GM19438 (cell line): ENCODE results near the gene FOXJ2.
A peak's percentile ranks its signal among the peaks of the same experiment; 100 is the strongest.
"Not testable (repeated sequence)": the region's sequence is repeated elsewhere in the genome, so short reads cannot be mapped to it uniquely, and the experiment has no call there.

Source experiments
- ATAC-seq: cut with Tn5 transposase; IDR thresholded peaks from one replicate; pipeline ENCODE4 v1.9.1; 2021; ENCODE audit warnings: low read depth; ENCODE audit not compliant: unreplicated experiment

FOXJ2 gene

DNA sequence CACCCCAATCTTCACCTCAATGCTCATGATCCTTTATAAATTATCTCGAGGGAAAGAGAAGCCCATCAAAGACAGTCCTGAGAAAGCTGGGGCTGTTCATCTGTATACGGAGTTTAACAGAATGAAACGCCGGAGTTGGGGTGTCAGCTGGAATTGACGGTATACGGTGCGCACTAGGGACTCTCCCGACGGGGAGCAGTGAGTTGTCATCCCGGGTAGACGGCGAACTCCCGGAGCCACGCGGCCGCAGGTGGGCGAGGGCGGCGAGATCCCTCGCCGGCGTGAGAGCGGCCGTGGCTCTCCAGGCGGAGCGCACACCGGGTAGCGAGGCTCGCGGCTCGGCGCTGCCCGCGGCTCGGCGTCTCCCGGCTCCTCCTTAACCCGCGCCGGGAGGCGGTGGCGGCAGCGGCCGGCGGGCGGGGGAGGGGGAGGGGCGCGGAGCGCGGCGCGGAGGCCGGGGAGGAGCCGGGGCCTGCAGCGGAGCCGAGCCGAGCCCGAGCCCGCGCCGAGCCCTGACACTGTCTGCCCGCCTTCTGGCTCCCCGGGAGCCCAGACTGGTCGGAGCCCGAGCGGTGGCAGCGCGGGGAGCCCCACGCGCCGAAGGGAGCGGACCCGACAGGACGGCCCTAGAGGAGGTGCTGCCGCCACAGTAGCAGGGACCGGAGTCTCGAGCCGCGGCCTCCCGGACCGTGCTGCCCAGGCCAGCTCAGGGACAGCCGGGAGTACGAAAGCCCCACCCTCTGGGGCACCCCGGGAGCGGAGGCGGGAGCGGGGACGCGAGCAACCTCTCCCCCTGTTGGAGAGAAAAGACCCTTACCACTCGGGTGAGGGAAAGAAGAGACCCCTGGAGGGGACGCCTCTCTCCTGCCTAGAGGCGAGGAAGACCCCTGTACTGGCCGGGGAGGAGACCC is at the start of gene FOXJ2:
TSS of gene FOXJ2 (plus strand) at position 475 of the 911 bp plus-strand sequence. CDS start 7,117 bp downstream, outside the sequence.
- peak; percentile 62 for ATAC-seq

DNA sequence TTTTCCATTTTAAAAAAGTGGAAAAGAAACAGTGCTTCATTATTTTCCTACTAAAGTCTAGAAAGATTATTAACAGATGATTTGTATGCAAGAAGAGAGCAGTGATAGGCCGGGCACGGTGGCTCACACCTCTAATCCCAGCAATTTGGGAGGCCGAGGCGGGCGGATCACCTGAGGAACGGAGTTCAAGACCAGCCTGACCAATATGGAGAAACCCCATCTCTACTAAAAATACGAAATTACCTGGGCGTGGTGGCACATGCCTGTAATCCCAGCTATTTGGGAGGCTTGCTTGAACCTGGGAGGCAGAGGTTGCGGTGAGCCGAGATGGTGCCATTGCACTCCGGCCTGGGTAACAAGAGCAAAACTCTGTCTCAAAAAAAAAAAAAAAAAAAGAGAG is 49.5 kb upstream of the FOXJ2 start:
- not testable (repeated sequence) for ATAC-seq

DNA sequence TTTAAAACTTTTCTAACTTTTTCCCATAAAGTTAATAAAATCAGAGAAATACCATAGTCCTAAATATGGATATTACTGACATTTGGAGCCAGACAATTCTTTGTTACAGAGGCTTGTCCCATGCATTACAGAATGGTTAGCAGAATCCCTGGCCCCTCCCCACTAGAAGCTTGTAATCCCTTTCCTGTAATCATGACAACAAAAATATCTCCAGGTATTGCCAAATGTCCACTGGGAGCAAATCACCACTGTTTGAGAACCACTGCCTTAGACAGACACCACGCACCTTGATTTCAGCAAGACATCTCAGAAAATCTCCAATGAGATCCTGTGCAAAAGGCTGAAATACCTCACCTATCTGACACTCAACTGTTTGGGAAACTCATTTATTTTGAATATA is 49.1 kb upstream of the FOXJ2 start:
- not testable (repeated sequence) for ATAC-seq

DNA sequence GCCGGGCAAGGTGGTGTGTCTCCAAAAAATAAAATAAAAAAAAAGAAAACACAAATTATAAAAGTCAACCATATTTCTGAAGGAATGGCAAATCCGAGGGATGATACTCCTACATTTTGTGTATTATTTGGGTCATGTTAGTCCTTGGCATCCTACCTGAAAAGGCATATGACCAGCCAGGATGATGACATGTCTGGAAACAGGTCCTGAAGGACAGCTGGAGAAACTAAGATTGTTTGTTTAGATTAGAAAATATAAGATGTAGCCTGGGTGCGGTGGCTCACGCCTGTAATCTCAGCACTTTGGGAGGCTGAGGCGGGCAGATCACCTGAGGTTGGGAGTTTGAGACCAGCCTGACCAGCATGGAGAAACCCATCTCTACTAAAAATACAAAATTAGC is 47.6 kb upstream of the FOXJ2 start:
- no peak for ATAC-seq

DNA sequence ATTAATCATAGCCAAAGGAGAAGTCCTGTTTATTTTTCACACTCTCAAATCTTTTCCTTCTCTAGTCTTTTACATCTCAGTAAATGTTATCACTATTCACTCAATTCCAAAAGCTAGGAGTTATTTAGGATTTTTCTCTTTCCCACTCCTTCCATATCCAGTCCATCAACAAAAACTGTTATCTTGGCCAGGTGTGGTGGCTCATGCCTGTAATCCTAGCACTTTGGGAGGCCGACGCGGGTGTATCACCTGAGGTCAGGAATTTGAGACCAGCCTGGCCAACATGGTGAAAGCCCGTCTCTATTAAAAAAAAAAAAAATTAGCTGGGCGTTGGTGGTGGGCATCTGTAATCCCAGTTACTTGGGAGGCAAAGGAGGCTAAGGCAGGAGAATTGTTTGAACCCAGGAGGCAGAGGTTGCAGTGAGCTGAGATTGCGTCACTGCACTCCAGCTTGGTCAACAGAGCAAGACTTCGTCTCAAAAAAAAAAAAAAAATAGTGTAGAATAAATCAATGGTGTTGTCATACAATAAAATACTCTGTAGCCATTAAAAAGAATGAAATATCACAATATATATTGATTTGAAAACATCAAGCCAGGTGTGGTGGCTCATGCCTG is 46.6 kb upstream of the FOXJ2 start:
- ATAC-seq, result no peak

DNA sequence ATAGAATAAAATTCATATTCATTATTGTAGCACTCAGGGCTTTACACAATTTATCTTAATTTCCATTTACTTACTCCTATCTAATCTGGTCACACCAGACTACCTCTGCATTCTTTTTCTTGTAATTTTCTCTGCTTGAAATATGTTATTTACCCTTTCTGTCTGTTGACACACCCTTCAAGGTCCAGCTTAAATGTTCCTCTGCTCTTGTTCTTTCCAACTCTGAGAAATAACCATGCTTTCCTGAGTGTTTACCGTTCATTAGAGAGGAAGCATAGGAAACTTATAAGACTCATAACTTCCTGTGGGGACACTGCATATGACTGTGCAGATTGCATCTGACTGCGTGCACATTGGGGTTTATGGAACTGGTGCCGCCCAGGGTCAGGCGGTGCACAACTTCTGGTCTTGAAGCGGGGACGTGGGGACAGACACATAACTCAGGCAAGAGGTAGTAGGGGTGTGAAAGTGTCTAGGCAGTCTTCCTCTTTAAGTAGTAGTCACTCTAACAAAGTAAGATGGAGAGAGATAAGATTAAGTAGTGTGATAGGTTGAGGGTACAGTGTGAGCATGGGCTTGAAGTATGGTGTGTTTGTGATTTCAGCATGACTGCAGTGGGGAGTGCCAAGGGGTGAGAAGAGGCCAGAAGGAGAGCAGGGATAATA is 42.6 kb upstream of the FOXJ2 start:
- ATAC-seq, result no peak

DNA sequence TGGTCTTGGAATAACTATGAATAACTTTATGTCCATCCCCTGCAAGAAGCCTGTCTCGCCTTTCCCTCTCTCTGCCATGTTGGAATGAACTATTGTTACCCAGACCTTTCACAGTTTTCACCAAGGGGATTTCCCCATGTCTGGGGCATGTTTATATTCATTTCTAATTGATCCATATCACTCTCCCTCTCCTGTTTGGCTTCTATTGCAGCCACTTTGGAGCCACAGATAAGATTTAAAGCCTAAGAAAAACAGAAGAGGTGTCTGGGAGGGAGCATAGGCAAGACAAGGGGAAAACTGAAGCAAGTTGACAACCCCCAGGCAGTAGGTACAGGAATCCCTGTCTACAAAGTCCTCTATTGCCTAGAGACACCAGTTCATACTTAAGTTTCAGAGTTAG is 41.0 kb upstream of the FOXJ2 start:
- ATAC-seq, result no peak

DNA sequence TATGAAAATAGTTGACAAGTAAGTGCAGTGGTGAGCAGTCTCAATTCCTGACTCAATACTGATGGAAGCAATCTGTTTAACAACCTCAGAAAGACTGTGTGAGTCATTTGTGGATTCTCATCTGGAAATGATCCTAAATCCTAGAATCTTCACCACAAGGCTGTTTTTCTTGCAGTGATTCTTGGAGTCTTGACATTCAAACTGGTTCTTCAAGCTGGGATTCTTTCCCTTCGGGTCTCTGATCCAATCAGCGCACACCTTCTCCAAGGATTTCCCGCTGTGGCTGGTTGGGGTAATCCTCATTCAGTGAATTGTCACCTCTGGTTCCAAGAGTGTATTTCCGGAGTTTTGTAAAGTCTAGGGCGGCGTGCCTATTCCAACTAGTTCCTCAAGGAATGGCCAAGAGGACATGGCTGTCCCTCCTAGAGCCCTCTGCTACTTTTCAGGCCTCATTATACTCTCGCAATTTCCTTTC is 37.7 kb upstream of the FOXJ2 start:
- ATAC-seq, result peak; percentile 21

DNA sequence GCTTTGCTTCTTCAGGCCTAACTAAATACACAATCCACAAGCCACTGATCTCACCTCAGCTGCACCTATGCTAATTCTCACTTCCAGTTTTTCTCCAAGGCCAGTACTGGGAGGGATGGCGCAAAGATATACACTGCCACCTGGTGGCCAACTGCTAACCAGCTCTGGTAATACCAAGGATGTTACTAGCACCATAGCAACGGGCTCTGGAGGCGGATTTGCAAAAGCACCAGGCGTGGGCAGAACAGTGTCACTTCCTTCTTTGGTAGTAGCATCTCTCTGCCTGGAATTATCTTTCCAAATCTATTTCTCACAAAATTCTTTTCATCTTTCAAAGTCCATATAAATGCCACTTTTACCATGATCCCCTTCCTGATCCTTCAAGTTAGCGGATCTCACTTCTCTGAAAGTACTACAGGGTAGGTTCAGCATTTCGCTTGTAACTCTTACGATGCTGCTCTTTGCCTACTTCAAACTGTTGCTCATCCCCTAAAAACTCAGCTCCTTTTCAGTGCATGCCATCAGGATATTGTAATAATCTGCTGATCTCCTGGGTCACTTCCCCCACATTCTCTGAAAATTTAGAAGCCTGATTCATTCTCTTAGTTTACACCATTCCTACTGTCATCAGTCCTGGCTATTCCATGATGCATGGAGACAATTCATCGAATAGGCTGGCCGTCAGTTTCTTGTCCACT is 37.1 kb upstream of the FOXJ2 start:
- ATAC-seq, result peak; percentile 98

DNA sequence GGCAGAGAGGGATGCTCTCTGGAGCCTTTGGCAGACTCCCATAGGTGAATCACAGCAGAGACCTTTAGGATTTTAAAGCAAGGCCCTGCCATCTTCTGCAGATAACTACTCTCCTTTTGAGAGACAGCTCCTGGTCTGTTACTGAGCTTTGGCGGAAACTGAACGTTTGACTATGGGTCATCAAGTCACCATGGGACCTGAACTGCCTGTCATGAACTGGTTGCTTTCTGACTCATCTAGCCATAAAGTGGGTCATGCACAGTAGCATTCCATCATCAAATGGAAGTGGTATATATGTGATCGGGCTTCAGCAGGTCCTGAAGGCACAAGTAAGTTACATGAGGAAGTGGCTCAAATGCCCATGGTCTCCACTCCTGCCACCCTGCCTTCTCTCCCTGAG is 31.7 kb upstream of the FOXJ2 start:
- ATAC-seq, result not testable (repeated sequence)

DNA sequence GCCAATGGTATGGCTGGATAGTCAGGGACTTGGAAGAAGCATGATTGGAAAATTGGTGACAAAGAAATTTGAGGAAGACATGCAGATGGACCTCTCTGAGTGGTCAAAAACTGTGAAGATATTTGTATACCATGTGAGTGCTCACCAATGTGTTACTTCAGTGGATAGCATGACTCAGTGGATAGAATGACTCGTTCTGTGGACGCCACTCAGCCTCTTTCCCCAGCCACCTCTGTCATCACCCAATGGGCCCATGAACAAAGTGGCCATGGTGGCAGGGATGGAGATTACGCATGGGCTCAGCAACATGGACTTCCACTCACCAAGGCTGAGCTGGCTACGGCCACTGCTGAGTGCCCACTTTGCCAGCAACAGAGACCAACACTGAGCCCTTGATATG is 31.0 kb upstream of the FOXJ2 start:
- not testable (repeated sequence) for ATAC-seq

DNA sequence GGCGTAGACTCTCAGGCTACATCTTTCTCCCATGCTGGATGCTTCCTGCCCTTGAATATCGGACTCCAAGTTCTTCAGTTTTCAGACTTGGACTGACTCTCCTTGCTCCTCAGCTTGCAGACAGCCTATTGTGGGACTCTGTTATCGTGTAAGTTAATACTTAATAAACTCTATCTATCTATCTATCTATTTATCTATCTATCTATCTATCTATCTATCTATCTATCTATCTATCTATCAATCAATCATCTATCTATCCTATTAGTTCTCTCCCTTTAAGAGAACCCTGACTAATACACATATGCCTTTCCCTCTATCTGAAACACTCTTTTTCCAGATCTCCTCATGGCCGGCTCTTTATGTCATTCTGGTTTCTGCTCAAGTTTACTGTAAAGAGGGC is 27.6 kb upstream of the FOXJ2 start:
- ATAC-seq, result not testable (repeated sequence)

DNA sequence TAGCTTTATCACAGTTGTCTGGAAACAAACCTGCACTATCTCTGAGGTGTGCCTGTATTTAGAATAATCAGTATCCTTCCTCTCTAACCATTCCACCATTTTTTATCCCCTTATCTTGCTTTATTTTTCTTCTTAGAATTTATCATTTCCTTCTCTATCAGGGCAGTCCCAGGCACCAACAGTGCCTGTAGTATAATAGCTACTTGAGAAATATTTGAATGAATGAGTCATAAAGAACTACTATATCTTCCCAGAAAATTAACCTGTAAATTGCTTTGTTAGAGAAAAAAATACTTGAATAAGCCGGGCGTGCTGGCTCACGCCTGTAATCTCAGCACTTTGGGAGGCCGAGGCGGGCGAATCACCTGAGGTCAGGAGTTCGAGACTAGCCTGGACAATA is 21.2 kb upstream of the FOXJ2 start:
- no peak for ATAC-seq

DNA sequence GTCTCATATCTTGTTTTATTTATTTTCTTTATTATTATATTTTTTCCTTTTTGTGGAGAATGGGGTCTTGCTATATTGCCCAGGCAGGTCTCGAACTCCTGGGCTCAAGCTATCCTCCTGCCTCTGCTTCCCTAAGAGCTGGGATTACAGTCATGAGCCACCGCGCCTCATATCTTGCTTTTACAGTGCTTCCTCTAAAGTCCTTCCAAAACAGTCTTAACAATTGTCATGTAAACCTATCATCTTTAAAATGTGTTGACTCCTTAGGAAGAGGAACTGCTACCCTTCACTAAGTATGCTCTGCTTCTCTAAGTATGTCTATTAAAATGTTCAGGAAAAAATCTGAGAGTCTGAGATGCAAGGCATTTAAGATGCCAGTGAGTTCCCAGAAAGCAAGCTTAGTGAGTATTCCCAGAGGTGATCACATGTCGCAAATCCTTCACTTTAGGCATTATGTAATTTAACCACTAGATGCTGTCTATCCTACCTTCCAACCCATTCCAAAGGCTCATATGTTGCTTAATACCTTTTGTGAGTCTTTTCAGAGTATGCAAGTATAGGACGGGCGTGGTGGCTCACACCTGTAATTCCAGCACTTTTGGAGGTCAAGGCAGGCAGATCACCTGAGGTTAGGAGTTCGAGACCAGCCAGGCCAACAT is 19.7 kb upstream of the FOXJ2 start:
- ATAC-seq, result no peak

DNA sequence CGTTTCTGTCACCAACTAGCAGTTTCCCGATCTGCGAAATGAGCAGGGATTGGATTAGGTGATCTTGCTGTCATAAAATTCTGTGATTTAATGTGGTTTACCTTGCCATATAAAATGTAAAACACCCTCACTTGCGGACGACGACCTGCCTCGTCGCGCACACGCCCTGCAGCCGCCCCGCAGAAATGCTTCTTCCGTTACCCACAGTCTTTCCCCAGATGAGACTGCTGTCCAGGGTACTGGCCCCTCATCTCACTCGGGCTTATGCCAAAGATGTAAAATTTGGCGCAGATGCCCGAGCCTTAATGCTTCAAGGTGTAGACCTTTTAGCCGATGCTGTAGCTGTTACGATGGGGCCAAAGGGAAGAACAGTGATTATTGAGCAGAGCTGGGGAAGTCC is 17.7 kb upstream of the FOXJ2 start:
- ATAC-seq, result no peak

DNA sequence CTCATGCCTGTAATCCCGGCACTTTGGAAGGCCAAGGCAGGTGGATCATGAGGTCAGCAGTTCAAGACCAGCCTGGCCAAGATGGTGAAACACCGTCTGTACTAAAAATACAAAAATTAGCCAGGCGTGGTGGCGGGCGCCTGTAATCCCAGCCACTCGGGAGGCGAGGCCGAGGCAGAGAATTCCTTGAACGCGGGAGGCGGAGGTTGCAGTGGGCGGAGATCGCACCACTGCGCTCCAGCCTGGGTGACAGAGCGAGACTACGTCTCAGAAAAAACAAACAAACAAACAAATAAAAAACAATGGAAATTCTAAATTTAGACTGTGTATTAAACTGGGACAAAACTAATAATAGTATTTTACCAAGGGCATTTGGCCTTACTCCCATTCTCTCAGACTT is 14.3 kb upstream of the FOXJ2 start:
- not testable (repeated sequence) for ATAC-seq

DNA sequence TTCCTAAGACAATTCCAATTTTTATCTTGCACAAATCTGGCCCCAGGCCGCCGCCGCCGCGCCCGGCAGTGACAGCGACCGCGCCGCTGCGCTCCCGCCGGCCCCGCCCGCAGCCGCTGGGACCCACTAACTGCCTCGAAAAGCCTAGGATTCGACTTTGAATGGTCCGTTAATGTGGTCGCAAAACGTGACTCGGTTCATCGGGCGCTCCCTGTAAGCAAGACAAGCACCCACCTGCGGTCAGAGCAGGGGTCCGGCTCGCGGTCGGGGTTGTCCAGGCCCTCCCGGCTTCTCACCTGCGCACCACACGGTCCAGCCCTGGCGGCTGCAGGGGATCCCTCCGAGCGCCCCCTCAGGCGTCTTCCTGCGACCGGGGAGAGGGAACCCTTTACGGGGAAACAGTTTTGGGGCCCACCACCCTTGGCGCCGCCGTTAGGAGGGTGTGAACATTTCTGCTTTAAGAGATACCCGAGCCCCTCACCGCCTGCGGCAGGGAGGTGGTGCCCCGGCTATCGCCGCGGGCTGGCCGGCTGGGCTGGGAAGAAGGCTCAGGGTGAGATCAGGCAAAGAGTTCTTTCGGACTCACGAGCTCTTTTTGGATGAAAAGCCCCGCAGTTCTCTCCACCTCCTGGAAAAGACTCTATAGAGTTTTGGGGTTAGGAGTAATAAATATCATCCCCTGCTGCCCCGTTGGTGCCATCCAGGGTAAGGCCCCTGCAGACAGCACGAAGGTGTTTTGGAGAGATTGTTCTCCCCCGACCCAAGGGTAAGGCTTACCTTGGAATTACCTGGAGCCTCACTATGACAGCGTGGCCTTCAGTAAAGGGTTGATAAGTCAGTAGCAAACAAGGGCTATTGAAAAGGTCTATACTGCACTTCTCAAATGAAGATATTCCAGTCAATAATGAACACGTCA is 13.6 kb upstream of the FOXJ2 start:
- ATAC-seq, result no peak

DNA sequence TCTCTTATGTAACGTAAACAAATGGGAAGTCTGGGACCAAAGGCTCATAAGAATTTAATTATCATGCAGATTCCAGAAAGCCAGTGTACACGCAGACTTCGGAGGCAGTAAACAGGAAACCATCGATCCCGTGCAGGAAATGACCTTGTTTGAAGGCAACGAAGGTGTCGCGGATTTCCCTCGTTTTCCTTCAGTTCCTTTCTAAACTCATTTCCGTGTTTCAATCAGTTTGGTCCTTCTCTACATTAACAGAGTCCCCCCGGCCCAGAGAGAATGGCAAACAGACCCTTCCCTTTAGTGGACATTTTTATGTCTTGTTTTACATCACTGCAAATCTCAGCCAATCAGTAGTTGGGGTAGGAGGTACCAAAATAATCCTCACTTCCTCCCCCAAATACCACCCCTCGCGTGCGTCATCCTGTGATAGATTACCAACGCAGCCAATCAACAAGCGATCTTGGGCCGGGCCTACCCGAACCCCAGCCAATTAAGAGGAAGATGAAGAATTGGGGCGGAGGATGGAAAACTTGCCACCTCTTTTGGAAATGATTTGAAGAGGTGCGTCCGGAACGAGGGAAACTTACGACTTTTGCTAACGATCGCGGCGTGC is 6.1 kb upstream of the FOXJ2 start:
- peak; percentile 98 for ATAC-seq

DNA sequence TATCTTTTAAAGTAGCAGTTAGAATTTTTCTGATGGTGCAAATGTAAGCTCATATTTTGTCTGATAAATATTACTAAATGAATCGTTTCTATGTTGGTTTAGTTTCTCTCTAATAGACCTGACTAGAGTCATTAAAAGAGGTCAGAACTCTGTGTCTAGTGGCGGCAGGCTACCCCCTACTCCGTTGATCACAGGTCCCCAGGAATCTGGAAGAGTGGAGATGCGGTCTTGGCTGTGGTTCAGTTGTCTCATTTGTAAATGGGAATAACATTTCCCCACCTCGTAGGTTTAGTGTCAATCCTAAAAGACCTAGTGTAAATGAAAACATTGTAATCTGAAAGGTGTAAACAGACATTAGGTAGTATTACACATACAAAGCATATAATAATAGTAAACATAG is 4.7 kb upstream of the FOXJ2 start:
- no peak for ATAC-seq
